ENCODE data around the gene DEPP1.

- no peak for TF ChIP-seq CTCF (IDR thresholded peaks at IDR 0.05; ENCODE audit: extremely low read depth in 1 of 2, insufficient read depth in 1 of 2, low read depth in 1 of 2, low read length in 2 of 2)
- no peak for TF ChIP-seq POLR2AphosphoS5 (IDR thresholded peaks at IDR 0.05; ENCODE audit: insufficient read depth, low read depth, low read length)
- TF ChIP-seq, protein P1, sequence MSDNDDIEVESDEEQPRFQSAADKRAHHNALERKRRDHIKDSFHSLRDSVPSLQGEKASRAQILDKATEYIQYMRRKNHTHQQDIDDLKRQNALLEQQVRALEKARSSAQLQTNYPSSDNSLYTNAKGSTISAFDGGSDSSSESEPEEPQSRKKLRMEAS (IDR thresholded peaks at IDR 0.05; ENCODE audit: insufficient read depth, insufficient read length) = no peak
- no peak for TF ChIP-seq POLR2A (IDR thresholded peaks at IDR 0.05; ENCODE audit: low read depth, low read length)
- no peak for TF ChIP-seq FOS (IDR thresholded peaks at IDR 0.05; ENCODE audit: borderline replicate concordance, insufficient read depth, low read length)
- TF ChIP-seq JUN (IDR thresholded peaks at IDR 0.05; ENCODE audit: borderline replicate concordance, insufficient read depth, insufficient read length, low read depth) = no peak
- no peak for TF ChIP-seq EZH2 (IDR thresholded peaks at IDR 0.05; ENCODE audit: borderline replicate concordance, low read depth, low read length, severe bottlenecking)
- TF ChIP-seq GATA2 (IDR thresholded peaks at IDR 0.05; ENCODE audit: insufficient read depth, insufficient read length, low read depth, low read length) = no peak
These were observed 7.7 kb downstream of the DEPP1 start for GRCh38 chr10:44970812-44971395.
